Vagina (tissue), 2 donors: ENCODE data around the gene EIF1. TPM values are rescaled to one million over a fixed set of nuclear protein-coding genes. Genes with fewer than 3 reads are reported as not detected.

Experiments used
- DNase-seq, 2 donors: peaks; one replicate each; pipeline ENCODE4 v3.0.0-alpha.2; 2017; ENCODE audit errors: extremely low spot score in 2 of 2
- H3K27ac ChIP-seq: fragments of 200-600 bp; sonication (generic); one replicate; pipeline ENCODE4 v1.5.1; 2019
- H3K27me3 ChIP-seq: fragments of 200-600 bp; sonication (generic); one replicate; pipeline ENCODE4 v1.5.1; 2019
- H3K36me3 ChIP-seq, 2 donors: fragments of 200-600 bp; sonication (generic); one replicate each; pipeline ENCODE4 v1.5.1; 2017 to 2019
- H3K4me1 ChIP-seq: fragments of 200-600 bp; sonication (generic); one replicate; pipeline ENCODE4 v1.5.1; 2019
- H3K4me3 ChIP-seq, 2 donors: fragments of 200-600 bp; sonication (generic); 1 replicate in 1 of 2; 2 replicates in 1 of 2; pipeline ENCODE4 v1.5.1; 2016 to 2019
- H3K9me3 ChIP-seq: fragments of 200-600 bp; sonication (generic); one replicate; pipeline ENCODE4 v1.5.1; 2019
- CTCF ChIP-seq, 3 experiments: fragments of 450-650 bp in 2 of 3; fragments of 200-600 bp in 1 of 3; sonication (generic) in 1 of 3; IDR thresholded peaks; one replicate each; pipeline ENCODE4 v1.5.1; 2017 to 2019; ENCODE audit warnings: antibody characterized with exemption in 3 of 3, mild to moderate bottlenecking in 2 of 3, moderate library complexity in 2 of 3
- POLR2A ChIP-seq, 2 donors: fragments of 450-650 bp; IDR thresholded peaks; one replicate each; pipeline ENCODE4 v1.6.1; 2017; ENCODE audit warnings: antibody characterized with exemption in 2 of 2, mild to moderate bottlenecking in 2 of 2, moderate library complexity in 2 of 2
- POLR2AphosphoS5 ChIP-seq, 2 donors: sonication (generic); formaldehyde crosslinking; IDR thresholded peaks; one replicate each; pipeline ENCODE4 v1.9.0; 2017; ENCODE audit warnings: antibody characterized with exemption in 2 of 2, mild to moderate bottlenecking in 2 of 2, low read depth in 1 of 2; ENCODE audit not compliant: insufficient read depth in 1 of 2
- intact Hi-C: fragments of 100-400 bp; cut with DNase I; formaldehyde crosslinking; loops from one replicate; pipeline ENCODE4 v1.15.1; 2023
- total RNA-seq: library from RNA; depleted of rRNA; stranded (reverse); fragments of >200 nt; gene quantifications from one replicate; pipeline ENCODE4 v1.2.3, GENCODE V29; 2016

The EIF1 gene
- total RNA-seq, 1 donor from 2014 or later, result 204 TPM

- no peak for DNase-seq
- Histone ChIP-seq H3K4me3 (no peak overlapping the region), H3K27ac (no peak overlapping the region), H3K27me3 (no peaks in the 10 kb centered on the region), H3K4me1 (peaks cover 6% of the 10 kb centered on the region), H3K36me3 (no peaks in the 10 kb centered on the region), H3K9me3 (no peaks in the 10 kb centered on the region)
- intact Hi-C loops, result no loop called here
- no peak for TF ChIP-seq POLR2AphosphoS5 (IDR thresholded peaks at IDR 0.05; ENCODE audit: insufficient read depth in 1 of 2, low read depth in 1 of 2)
- TF ChIP-seq CTCF (IDR thresholded peaks at IDR 0.05), result no peak
- TF ChIP-seq POLR2A (IDR thresholded peaks at IDR 0.05), result no peak
Observed at GRCh38 chr17:41676058-41676419, 12.6 kb upstream of the EIF1 start.

DNA sequence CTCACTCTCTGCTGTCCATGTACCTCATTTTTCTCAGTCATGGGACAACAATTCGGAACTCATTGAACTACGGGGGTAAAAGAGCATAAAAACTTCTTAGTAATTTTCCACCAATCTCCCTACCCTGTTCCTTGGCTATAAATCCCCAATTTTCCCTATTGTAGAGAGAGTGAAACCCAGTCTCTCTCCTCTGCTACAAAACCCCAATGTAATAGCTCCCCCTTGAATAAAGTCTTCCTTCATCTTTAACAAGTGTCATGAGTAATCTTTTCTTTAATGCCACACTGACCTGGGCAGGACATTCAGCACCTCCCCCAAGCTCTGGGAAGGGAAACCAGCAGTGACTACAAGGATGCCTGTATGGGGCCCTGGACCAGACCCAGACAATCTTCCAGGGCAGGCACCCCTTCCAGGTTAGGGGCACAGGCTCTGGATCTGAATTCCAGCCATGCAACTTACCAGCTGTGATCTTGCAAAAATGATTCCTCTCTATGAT is 10.2 kb upstream of the EIF1 start:
- no peaks in the 10 kb centered on the region for H3K27me3 ChIP-seq
- peaks cover 6% of the 10 kb centered on the region for H3K4me1 ChIP-seq
- H3K4me3 ChIP-seq, result peak overlapping the region; percentile 5 to 27
- TF ChIP-seq POLR2AphosphoS5 (IDR thresholded peaks at IDR 0.05; ENCODE audit: insufficient read depth in 1 of 2, low read depth in 1 of 2) (peak in 1 of 2 donors; percentile 13), POLR2A (IDR thresholded peaks at IDR 0.05) (no peak)
- no peaks in the 10 kb centered on the region for H3K36me3 ChIP-seq
- H3K27ac ChIP-seq, result peak overlapping the region; percentile 8
- DNase-seq, result no peak
- intact Hi-C loops, result no loop called here
- no peaks in the 10 kb centered on the region for H3K9me3 ChIP-seq

DNA sequence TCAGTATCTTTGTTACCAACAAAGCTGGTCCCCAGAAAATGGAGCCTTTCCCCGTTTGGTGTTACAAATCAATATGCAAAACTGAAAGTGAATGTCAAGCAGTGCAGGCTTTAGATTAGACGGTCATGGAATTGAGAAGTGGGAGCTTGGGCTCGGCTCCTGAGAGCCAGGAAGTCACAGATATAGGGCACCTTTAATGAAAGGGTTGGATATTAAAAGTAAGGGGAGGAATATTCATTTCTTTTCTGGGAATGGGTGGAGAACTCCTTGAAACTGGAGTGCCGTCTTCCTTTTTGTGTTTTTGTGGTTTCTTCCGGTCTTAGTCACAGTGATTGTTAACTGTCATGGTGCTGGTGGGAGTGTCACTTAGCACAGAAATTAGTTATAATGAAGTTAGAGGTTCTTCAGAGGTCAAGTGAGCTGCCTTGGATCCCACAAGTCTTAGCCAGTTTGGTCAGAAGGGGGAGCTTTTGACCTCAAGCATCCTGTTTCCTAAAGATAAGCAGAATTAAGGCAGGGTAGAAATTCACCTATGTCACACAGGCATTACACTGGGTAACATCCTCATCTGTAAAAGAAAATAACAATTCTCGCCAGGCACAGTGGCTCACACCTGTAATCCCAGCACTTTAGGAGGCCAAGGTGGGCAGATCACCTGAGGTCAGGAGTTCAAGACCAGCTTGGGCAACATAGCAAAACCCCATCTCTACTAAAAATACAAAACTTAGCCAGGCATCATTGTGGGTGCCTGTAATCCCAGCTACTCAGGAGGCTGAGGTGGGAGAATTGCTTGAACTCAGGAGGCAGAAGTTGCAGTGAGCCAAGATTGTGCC is 9.6 kb upstream of the EIF1 start:
- intact Hi-C loops, result no loop called here
- no peaks in the 10 kb centered on the region for H3K27me3 ChIP-seq
- H3K4me1 ChIP-seq, result peaks cover 6% of the 10 kb centered on the region
- peak overlapping the region; percentile 5 to 27 for H3K4me3 ChIP-seq
- no peak for DNase-seq
- no peaks in the 10 kb centered on the region for H3K9me3 ChIP-seq
- H3K27ac ChIP-seq, result peak overlapping the region; percentile 8
- peak; percentile 4 to 79 for TF ChIP-seq POLR2AphosphoS5 (IDR thresholded peaks at IDR 0.05; ENCODE audit: insufficient read depth in 1 of 2, low read depth in 1 of 2)
- no peak for TF ChIP-seq POLR2A (IDR thresholded peaks at IDR 0.05)
- H3K36me3 ChIP-seq, result no peaks in the 10 kb centered on the region

DNA sequence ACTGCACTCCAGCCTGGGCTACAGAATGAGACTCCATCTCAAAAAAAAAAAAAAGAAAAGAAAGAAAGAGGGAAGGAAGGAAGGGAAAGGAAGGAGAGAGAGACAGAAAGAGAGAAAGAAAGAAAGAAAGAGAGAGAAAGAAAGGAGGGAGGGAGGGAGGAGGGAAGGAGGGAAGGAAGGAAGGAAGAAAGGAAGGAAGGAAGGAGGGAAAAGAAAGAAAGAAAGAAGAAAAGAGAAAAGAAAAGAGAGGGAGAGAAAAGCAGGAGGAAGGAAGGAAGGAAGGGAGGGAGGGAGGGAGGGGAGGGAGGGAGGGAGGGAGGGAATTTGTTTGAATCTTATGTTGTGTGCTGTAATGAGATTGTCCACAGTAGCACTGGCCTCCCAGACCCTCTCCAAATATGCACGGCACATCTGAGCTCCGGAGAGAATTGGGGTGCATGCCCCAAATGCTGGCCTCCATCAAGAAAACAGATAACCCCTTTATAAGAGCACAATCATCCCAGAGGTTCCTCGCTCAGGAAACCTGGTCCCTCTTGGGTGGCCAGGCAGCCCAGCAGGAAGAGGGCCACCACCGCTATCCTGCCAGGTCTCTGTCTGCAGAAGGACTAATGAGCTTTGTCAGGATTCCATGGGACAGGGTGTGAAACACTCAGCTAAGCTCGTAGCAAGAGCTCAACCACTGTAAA is 8.8 kb upstream of the EIF1 start:
- Histone ChIP-seq H3K36me3 (no peaks in the 10 kb centered on the region), H3K4me3 (no peak overlapping the region), H3K27me3 (no peaks in the 10 kb centered on the region), H3K4me1 (peaks cover 6% of the 10 kb centered on the region), H3K9me3 (no peaks in the 10 kb centered on the region), H3K27ac (no peak overlapping the region)
- TF ChIP-seq POLR2A (IDR thresholded peaks at IDR 0.05) (no peak), CTCF (IDR thresholded peaks at IDR 0.05) (no peak), POLR2AphosphoS5 (IDR thresholded peaks at IDR 0.05; ENCODE audit: insufficient read depth in 1 of 2, low read depth in 1 of 2) (no peak)
- no peak for DNase-seq
- intact Hi-C loops, result no loop called here

GRCh38 chr17:41680426-41681040 is 8.2 kb upstream of the EIF1 start:
- intact Hi-C loops, result no loop called here
- no peaks in the 10 kb centered on the region for H3K36me3 ChIP-seq
- TF ChIP-seq POLR2AphosphoS5 (IDR thresholded peaks at IDR 0.05; ENCODE audit: insufficient read depth in 1 of 2, low read depth in 1 of 2), result no peak
- no peak for TF ChIP-seq CTCF (IDR thresholded peaks at IDR 0.05)
- TF ChIP-seq POLR2A (IDR thresholded peaks at IDR 0.05), result no peak
- no peak overlapping the region for H3K27ac ChIP-seq
- DNase-seq, result no peak
- H3K9me3 ChIP-seq, result no peaks in the 10 kb centered on the region
- peaks cover 6% of the 10 kb centered on the region for H3K4me1 ChIP-seq
- H3K4me3 ChIP-seq, result no peak overlapping the region
- no peaks in the 10 kb centered on the region for H3K27me3 ChIP-seq
